Measurements from ENCODE around the gene CORO7. TPM values are rescaled to one million over a fixed set of nuclear protein-coding genes. Genes with fewer than 3 reads are reported as not detected.

The CORO7 gene
- total RNA-seq, 4 donors from 2014 or later = 46.8 to 330 (median 58.1) TPM

DNA sequence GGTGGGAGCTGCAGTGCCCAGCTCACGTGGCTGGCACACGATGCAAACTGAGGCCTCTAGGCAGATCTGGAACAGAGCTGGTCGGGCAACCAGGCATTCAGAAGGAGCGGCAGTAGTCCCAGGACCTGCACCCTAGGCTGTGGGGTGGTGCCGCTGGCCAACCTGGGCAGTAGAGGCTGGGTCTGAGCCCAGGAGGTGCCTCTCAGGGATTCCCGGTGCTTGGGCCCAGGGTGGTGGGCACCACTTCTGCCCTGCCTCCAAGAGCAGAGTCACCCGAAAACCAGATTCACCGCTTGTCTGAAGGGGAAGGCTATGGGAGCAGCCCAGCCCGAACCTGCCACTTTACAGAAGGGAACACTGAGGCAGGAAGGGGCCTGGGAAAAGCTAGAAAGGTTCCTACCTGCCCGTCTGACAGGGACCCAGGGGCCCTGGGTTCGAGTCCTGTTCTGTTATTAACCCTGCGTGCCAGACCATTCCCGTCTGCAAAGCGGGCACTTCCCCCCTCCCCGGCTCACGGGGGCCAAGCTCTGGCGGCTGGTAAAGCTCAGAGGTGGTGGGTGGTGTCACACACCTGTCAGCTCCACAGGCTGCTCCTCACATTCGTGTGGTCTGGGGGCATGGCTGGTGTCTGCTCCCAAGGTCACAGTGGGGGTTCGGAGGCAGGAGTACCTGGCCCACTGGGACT, 83.6 kb downstream of the CORO7 start:
- WGBS, 2 donors (ENCODE audit: low coverage in 1 of 2) = 61% methylated on average over 19 of the region's 19 CpGs; no CpG with 5 or more reads in 1 of the 2 donors
- Histone ChIP-seq H3K36me3 (no peaks in the 10 kb centered on the region), H3K4me3 (no peak overlapping the region), H3K4me1 (peaks cover 5 to 28% (median 16%) of the 10 kb centered on the region in 4 donors), H3K9me3 (no peaks in the 10 kb centered on the region), H3K27me3 (peaks cover 14% of the 10 kb centered on the region), H3K27ac (no peak overlapping the region)
- in situ Hi-C loops (cut with MboI; ENCODE audit: low pct_ligation_motif_present in 1 of 4, low pct_unique_long_range_greater_than_20kb in 1 of 4, low sequenced_read_pairs in 3 of 4) (loop anchor here in 2 of 4 donors (5.0 to 25.0 kb wide), 3 partner anchors 40 to 145 kb away; no protein-coding TSS in a partner anchor), intact Hi-C loops (cut with DNase I; ENCODE audit: low total_unique reads) (loop anchor here (10.0 kb wide), 1 partner anchor 128 kb away; no protein-coding TSS in a partner anchor)
- no peak for TF ChIP-seq EP300 (IDR thresholded peaks at IDR 0.05; ENCODE audit: low read depth)
- no peak for TF ChIP-seq POLR2A (IDR thresholded peaks at IDR 0.05)
- no peak for TF ChIP-seq POLR2AphosphoS5 (IDR thresholded peaks at IDR 0.05)
- TF ChIP-seq, protein P1, sequence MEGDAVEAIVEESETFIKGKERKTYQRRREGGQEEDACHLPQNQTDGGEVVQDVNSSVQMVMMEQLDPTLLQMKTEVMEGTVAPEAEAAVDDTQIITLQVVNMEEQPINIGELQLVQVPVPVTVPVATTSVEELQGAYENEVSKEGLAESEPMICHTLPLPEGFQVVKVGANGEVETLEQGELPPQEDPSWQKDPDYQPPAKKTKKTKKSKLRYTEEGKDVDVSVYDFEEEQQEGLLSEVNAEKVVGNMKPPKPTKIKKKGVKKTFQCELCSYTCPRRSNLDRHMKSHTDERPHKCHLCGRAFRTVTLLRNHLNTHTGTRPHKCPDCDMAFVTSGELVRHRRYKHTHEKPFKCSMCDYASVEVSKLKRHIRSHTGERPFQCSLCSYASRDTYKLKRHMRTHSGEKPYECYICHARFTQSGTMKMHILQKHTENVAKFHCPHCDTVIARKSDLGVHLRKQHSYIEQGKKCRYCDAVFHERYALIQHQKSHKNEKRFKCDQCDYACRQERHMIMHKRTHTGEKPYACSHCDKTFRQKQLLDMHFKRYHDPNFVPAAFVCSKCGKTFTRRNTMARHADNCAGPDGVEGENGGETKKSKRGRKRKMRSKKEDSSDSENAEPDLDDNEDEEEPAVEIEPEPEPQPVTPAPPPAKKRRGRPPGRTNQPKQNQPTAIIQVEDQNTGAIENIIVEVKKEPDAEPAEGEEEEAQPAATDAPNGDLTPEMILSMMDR (IDR thresholded peaks at IDR 0.05) = no peak
- no peak for DNase-seq

DNA sequence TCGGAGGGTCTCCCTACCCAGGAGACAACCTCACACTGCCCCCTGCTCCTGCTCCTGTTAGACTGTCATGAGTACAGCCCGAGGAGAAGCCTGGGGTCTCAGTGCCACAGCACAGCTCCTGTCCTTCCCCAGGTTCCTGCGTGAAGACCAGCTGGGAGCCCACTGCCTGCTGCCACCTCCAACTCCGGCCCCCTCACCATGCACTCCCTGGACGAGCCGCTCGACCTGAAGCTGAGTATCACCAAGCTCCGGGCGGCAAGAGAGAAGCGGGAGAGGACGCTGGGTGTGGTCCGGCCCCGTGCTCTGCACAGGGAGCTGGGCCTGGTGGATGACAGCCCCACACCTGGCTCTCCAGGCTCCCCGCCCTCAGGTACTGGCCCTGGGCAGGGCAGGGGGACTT, 84.3 kb downstream of the CORO7 start:
- WGBS, 2 donors (ENCODE audit: low coverage in 1 of 2) = 69 to 70% methylated on average over 2 to 5 of the region's 14 CpGs
- no peak for TF ChIP-seq POLR2A (IDR thresholded peaks at IDR 0.05)
- no peak for TF ChIP-seq POLR2AphosphoS5 (IDR thresholded peaks at IDR 0.05)
- TF ChIP-seq, protein P1 (IDR thresholded peaks at IDR 0.05) = no peak
- no peak for TF ChIP-seq EP300 (IDR thresholded peaks at IDR 0.05; ENCODE audit: low read depth)
- in situ Hi-C loops (cut with MboI; ENCODE audit: low pct_ligation_motif_present in 1 of 4, low pct_unique_long_range_greater_than_20kb in 1 of 4, low sequenced_read_pairs in 3 of 4) = loop anchor here in 2 of 4 donors (5.0 to 25.0 kb wide), 3 partner anchors 40 to 145 kb away; no protein-coding TSS in a partner anchor

DNA sequence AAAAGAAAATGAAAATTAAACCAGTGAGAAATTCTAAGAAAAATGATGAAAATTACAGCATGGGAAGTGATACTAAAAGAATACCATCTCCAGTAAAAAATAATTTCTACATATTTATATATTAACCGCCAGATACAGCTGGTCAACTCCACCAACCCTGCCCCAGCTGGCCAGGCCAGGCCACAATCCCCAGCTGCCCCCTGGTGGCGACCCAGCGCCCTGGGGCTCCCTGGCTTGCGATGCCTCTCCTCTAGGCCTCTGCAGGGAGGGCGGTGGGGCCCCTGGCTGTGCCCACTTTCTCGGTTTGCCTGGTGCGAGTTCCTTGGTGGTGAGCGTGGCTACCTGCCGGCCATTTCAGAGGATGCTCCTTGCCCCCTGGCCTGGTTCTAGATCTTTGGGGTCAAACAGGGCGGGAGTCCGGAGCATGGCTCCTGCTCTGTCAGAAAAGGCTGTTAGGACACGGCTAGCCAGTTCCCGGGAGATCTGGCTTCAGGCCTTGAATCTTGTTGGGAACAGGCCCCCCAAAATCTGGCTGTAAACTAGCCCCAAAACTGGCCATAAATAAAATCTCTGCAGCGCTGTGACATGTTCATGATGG, 86.0 kb downstream of the CORO7 start:
- peak; percentile 83 for DNase-seq

More for the DNA sequence above, 84.3 kb downstream of the CORO7 start:
- Histone ChIP-seq H3K9me3 (no peaks in the 10 kb centered on the region), H3K27ac (no peak overlapping the region), H3K27me3 (peaks cover 21% of the 10 kb centered on the region), H3K36me3 (no peaks in the 10 kb centered on the region), H3K4me1 (peaks cover 5 to 34% (median 23%) of the 10 kb centered on the region in 4 donors), H3K4me3 (no peak overlapping the region)
- DNase-seq = no peak
- intact Hi-C loops (cut with DNase I; ENCODE audit: low total_unique reads) = loop anchor here (10.0 kb wide), 1 partner anchor 127 kb away; no protein-coding TSS in a partner anchor

More for the DNA sequence above, 86.0 kb downstream of the CORO7 start:
- in situ Hi-C loops (cut with MboI; ENCODE audit: low pct_ligation_motif_present in 1 of 4, low pct_unique_long_range_greater_than_20kb in 1 of 4, low sequenced_read_pairs in 3 of 4) (loop anchor here in 2 of 4 donors (5.0 to 25.0 kb wide), 3 partner anchors 38 to 143 kb away; no protein-coding TSS in a partner anchor), intact Hi-C loops (cut with DNase I; ENCODE audit: low total_unique reads) (loop anchor here (10.0 kb wide), 1 partner anchor 126 kb away; no protein-coding TSS in a partner anchor)
- Histone ChIP-seq H3K36me3 (no peaks in the 10 kb centered on the region), H3K27me3 (peaks cover 22% of the 10 kb centered on the region), H3K9me3 (no peaks in the 10 kb centered on the region), H3K4me1 (peaks cover 5 to 39% (median 26%) of the 10 kb centered on the region in 4 donors), H3K27ac (peak overlapping the region in 1 of 4 donors; percentile 85), H3K4me3 (no peak overlapping the region)
- no peak for TF ChIP-seq POLR2AphosphoS5 (IDR thresholded peaks at IDR 0.05)
- TF ChIP-seq POLR2A (IDR thresholded peaks at IDR 0.05) = no peak
- TF ChIP-seq EP300 (IDR thresholded peaks at IDR 0.05; ENCODE audit: low read depth) = no peak
- TF ChIP-seq, protein P1 (IDR thresholded peaks at IDR 0.05) = peak; percentile 96 to 98 (median 97)
- WGBS, 2 donors (ENCODE audit: low coverage in 1 of 2) = 20 to 48% methylated on average over 1 to 14 of the region's 14 CpGs

Measured in transverse colon (tissue), 4 donors.